WI38 (cell line): ENCODE measurements around the gene EDRF1.
A peak's percentile ranks its signal among the peaks of the same experiment; 100 is the strongest.

Experiments used
- H3K4me3 ChIP-seq: 2 replicates; pipeline ENCODE4 v1.5.1; 2011; ENCODE audit warnings: low read depth, mild to moderate bottlenecking, control low read depth, low read length
- CTCF ChIP-seq: IDR thresholded peaks from 2 replicates; pipeline ENCODE4 v1.5.1; 2012; ENCODE audit warnings: low read depth, mild to moderate bottlenecking, control low read depth, low read length

The EDRF1 gene, protein sequence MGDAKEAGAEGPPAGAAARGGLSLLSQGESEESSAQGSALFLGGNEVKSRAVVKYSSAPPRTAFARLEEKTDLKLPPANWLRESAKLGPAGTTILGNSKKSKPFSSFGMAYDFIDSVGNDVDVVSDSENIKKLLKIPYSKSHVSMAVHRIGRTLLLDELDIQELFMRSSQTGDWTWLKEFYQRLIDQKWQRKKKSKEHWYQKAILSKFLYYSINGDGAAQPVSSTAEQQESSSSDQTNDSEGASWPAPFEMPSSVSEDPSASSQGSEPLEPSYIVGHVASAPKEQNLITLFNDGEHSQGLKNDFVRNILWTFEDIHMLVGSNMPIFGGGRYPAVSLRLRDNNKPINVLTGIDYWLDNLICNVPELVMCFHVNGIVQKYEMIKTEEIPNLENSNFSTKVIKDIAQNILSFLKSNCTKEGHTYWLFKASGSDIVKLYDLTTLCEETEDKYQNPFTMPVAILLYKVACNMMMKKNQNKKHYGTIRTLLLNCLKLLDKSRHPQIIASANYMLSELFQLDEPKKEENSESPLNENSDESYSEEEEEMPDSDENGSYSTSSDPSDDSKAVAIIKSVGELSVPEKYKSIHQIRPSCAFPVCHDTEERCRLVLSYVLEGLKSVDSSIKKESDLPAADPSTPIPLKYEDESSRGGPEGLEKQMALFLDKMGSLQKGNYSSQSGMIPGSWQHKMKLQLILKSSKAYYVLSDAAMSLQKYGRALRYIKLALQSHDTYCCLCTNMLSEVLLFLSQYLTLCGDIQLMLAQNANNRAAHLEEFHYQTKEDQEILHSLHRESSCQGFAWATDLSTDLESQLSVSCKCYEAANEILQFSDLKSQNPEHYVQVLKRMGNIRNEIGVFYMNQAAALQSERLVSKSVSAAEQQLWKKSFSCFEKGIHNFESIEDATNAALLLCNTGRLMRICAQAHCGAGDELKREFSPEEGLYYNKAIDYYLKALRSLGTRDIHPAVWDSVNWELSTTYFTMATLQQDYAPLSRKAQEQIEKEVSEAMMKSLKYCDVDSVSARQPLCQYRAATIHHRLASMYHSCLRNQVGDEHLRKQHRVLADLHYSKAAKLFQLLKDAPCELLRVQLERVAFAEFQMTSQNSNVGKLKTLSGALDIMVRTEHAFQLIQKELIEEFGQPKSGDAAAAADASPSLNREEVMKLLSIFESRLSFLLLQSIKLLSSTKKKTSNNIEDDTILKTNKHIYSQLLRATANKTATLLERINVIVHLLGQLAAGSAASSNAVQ

GRCh38 chr10:125719173-125720001, at the start of gene EDRF1:
EDRF1 (plus strand) TSS chr10:125719709; CDS start chr10:125719808, 99 bp downstream.
- peak within 1 kb of the TSS; percentile 100 for H3K4me3 ChIP-seq
- no peak for TF ChIP-seq CTCF

GRCh38 chr10:125672884-125673283, 46.6 kb upstream of the EDRF1 start:
- TF ChIP-seq CTCF: no peak
- no peak overlapping the region for H3K4me3 ChIP-seq

DNA sequence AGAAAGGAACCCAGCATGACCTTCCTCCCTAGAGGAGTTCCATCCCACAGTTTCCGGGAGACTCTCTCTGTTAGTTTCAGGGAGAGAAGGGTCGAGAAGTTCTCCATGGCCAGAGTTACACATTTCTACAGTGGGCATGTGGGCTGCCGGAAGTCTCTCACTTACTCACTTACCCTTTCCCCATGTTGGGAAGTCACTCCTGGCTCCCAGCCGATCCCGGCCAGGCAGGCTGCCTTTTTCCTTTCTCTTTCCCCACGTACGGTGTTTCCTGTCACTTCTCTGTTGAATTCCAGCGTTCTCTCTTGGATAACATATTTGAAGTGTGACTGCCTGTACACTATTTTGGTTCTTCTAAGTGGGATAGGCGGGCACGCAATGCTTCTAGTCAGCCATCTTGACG, 40.1 kb upstream of the EDRF1 start:
- peak overlapping the region; percentile 9; the same call in 1 of the 2 replicates for H3K4me3 ChIP-seq
- TF ChIP-seq CTCF: no peak

GRCh38 chr10:125683063-125683462, 36.4 kb upstream of the EDRF1 start, which contains the start of gene TEX36:
TEX36 (minus strand) TSS chr10:125683163; CDS start chr10:125682989, 174 bp downstream.
- H3K4me3 ChIP-seq: no peak within 1 kb of the TSS
- TF ChIP-seq CTCF: no peak

DNA sequence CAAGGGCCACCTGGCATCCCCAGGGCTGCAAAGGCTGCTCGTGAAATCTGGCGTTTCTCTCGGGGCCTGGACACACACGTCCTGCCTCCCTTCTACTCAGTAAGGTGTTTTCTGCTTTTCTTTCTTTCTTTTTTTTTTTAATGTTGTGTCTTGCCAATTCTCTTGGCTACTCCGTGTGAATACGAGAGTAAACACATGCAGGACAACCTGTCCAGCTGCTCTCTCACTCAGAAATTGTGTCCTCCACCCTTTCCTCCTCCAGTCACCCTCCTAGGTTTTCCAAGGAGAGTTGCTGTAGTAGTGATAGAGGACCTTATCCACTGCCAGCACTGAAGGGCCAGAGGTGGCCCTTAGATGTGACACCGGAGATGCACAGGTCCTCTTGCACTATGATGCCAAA, 35.7 kb upstream of the EDRF1 start:
- no peak overlapping the region for H3K4me3 ChIP-seq
- TF ChIP-seq CTCF: no peak

DNA sequence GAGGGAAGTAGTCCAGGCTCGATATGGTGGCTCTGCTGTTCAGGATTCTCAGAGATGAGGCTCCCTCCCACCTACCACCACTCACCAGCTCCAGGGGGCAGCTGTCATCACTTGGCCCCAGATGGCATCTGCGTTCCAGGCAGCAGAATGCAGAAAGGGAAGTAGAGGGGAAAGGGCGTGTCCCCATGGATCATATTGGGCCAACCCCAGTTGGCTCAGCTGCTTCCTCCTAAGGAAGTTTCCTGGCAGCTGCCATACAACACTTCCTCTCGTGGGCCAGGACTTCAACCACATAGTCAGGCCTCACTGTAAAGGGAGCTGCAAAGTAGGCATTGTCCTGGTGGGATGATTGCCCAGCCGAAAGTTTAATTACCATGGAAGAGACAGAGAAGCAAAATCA, 34.9 kb upstream of the EDRF1 start:
- no peak for TF ChIP-seq CTCF

More for the DNA sequence above, 34.9 kb upstream of the EDRF1 start:
- H3K4me3 ChIP-seq: no peak overlapping the region
